NCI-H2081 treated with DMSO at 0.1 percent for 48 hours (cell line): ENCODE measurements around the gene CFDP1.

Source experiments
- DNase-seq: peaks from one replicate; lab custom pipeline; 2025; lab: John Stamatoyannopoulos, UW

CFDP1 gene

DNA sequence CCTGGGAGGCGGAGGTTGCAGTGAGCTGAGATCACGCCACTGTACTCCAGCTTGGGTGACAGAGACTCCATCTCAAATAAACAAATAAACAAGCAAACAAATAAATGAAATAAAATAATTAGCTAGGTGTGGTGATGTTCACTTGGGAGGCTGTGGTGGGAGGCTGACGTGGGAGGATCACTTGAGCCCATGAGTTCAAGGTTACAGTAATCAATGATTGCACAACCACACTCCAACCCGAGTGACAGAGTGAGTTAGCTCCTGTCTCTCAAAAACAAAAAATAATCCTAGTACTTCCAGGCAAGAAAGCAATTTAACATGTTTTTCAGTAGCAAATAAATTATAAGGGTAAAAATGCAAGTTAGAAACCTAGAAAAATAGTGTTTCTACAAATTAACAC, 26.4 kb downstream of the CFDP1 start:
- no peak for DNase-seq

DNA sequence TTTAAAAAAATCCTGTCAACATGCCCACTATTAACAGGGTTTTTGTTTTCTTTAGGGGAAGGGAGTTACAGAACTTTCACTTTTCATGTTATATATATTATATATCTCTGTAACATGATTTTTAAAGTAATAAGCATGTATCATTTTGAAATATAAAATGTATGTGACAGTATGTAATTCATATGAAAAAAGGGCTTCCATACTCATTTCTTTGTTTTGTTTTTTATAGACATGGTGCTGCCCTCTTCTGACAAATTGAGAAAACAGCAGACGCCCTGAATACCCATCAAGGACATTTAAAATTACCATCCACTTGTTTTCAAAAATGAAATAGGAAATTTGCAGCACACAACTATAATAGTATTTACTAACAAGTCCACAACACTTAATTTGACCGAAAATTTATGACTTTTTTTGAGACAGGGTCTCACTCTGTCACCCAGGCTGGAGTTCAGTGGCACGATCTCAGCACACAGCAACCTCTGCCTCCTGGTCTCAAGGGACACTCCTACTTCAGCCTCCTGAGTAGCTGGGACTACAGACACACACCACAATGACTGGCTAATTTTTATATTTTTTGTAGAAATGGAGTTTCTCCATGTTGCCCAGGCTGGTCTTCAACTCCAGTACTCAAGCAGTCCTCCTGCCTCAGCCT, 30.4 kb downstream of the CFDP1 start:
- no peak for DNase-seq

DNA sequence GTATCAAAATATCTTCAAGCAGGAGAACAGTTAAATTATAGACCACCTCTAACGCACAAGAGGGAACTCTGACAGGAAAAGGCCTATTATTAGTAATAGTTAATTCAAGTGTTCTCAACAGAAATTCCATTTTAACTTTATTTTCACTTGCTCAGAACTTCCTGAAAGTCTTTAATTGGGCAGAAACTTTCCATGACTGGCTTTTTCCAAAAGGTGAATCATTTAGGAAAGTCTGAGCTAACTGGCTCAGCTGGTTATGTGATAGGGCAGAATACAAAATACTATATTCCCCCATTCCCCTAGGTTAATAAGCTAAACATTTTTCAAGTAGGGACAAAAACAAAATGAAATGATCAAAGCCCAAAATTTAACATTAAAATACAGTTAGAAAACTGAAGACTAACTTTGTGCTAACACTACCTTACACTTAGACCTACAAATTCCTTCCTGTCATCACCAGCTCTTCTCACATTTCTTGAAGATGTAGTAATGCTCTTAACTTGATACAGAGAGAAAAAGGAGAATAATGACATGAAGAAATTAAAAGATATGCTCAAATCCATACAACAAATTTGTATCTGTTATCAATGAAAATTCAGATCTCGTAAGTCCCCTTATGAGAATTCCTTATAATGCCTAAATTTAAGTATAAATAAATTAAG, 31.0 kb downstream of the CFDP1 start:
- DNase-seq, result no peak

DNA sequence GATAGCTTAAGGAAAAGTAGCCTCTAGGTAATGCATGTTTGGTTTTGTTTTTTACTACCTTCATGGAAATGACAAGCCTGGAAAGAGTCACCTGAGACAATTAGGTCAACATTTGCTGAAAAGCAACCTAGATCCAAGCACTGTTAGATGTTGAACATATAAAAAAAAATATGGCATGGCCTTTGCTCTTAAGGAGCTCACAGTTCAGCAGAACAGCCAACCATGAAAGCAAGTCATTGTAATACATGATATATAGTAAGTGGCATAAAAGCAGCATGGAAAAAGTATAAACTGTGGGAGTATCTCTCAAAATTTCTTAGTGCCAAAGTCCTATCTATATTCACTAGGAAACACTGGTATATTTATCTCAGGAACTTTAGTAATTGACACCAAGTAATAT, 31.6 kb downstream of the CFDP1 start:
- no peak for DNase-seq

DNA sequence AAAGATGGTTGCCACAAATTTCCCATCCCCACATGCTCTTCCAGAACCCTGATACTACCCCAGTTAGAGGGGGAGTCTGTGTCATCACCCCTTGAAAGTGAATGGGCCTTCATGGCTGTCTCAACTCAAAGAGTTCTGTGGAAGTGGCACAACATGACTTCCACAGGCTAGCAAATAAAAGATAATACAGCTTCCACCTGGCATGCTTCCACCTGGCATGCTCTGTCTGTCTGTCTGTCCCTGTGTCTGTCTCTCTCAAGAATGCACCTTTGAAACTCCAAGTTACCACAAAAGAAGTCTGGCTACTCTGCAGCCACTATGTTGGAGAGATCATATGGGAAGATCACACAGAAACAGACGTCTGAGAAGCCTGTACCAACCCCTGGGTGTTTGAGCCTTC, 35.0 kb downstream of the CFDP1 start:
- no peak for DNase-seq

DNA sequence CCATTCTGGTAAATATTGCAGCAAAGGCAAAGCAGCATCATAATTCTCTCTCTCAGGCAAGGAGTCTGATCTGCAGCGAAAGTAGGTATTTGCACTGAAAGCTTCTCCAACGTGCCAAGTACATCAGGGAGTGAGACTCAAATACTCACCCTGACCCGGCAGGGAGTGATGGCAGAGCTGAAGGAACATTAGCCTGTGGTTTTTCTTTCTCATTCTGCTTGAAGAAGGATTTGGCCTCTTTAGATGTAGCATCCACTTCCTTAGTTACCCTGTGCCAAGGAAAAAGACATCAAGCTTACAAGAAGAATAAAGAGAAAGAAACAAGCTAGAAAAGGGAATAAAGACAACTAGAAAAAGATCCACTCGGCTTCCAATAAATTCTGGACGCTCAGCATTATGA, 38.4 kb downstream of the CFDP1 start:
- no peak for DNase-seq

DNA sequence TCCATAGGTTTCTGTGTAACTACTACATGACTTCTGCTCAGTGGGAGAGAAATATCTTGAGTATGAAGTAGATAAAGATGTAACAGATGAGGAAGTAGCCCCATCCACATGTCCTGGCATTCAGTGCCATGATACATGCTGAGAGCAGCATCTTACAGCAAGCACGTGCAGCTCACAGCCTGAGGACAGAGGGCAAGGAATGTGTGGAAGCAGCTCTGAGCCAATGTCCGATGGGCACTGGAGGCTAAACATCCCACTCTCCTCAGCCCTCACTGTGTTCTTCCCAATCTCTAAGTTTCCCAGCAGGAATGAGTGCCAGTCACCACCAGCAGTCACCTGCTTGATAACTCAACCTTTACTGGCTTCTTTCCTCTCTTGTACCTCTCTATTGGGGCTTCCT, 40.4 kb downstream of the CFDP1 start:
- no peak for DNase-seq

DNA sequence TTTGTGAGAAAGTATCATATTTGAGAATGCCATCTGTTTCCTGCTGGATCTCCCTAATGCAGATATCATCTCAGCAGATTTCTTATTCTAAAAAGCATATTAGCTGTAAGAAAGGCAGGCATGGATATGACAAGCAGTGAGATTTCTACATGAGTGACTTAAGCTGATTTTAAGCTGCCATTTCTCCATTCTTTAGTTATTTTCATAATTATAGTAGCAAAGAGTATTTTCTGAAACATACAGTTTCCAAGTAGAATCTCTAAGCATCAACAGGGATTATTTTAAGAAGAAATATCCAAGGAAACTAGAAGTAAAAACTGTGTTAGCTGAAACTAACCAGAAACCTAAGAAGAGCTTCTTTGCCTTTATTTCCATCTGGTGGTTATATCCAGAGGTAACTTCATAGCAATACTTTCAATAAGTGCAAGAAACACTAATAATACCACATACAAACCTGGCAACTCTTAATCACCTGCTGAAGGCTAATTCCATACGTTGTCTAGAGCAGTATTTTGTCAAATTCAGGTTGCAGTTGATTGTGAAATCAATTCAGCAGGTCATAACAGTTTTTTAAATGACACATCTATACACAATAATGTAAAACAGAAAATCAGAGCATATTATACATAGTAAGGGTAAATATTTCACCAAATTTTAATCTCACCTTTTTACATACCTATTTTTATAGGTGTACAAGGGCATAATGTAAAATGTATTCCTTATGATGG, 42.2 kb downstream of the CFDP1 start:
- no peak for DNase-seq

DNA sequence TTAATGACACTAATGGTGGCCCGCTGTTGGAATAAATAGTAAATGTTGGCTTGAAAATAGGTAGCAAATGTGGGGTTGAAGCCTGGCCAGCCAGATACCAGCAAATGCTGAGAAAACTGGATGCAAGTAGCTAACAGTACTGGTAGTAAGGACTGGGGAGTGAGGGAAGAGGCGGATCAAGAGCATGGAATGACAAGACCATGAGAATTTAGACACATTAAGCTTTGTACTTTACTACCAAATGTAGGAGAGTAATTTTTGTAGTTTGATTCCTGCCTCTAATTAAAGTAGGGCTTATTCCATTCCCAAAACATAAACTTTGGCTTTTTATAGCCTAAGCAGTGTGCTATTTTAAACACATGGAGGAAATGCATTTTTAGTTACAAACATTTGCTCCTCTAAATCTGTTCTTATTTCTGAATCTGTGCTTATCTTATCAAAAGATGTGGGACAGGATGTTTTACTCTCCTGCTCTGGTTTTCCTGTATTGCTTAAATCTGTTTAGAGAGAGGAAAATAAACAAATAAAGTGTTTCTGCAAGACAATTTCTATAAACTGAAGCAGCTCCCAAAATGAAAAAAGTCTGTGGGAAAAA, 44.1 kb downstream of the CFDP1 start:
- DNase-seq, result no peak

DNA sequence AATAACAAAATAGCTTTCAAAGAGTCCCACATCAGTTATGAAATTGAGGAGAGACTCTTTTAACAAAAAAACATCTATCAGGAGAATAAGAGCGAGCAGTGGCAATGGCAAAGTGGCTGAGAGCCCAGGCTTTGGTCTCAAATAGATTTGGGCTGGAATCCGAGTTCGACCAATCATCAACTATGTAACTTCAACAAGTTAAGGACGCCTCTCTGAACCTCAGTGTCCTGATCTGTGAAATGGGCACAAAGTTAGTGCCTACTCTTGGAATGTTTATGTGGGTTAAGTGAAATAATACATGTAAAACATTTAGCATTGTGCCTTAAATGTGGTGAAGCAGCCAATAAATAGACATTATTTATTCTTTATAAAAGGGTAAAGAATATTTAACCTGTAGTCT, 45.4 kb downstream of the CFDP1 start:
- no peak for DNase-seq

DNA sequence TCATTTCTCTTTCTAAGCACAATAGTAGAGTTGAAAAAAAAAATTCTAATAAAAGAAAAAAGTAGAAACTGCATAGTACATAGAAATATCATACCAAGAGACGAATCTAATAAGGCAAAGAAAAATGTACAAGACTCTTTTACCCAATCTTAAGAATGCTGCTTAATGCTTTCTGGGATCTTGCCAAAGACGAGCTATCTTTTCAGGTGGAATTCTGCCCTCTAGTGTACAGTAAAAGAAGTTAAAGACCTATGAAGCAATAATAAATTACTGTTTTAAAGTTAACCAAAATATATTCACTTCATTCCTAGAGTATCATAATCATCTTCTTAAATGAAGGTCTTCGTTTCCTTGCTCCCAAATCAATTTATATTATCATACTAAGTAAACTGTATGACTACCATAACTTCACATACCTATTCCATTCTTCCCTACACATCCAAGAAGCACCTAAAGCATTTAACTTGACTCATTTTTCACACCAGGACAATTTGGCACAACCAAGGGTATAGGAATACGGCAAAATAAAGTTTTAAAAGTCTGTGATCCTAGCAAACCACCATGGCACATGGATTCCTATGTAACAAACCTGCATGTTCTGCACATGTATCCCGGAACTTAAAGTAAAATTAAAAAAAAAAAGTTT, 47.7 kb downstream of the CFDP1 start:
- DNase-seq, result no peak

DNA sequence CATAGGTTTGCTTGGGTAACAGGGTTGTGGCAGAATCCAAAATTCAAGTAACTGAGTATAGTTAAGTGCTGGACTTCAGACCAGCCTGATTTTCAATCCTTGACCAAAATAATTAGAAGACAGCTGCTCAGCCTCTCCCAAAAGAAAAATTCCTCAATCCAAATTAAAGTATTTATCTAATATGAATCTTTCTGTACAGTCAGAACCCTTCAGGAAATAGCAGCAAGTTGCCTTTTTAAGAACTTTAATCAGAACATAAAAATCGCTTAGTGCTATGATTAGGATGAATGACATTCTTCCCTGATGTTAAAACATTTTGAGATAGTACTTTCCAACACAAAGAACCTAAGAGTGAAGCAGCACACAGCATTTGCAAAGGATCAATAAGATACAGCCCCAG, 50.2 kb downstream of the CFDP1 start:
- no peak for DNase-seq

DNA sequence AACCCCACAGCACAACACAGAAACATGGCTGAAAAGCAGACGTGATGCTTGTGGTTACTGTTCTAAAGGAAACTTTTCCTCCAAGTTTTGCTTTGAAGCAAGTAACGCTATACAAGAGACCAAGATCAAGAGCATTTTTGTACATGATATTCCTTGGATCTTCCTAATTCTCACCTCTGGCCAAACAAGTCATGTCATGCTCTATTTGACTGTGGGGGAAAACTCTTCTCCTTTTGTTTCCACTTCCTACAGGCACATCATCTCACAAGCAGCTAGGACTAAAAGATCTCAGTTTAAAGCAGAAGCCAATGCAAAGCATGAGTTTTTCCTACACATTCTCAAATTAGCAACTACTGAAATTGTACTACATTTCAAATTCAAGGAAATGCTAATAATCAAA, 50.7 kb downstream of the CFDP1 start:
- DNase-seq, result no peak

DNA sequence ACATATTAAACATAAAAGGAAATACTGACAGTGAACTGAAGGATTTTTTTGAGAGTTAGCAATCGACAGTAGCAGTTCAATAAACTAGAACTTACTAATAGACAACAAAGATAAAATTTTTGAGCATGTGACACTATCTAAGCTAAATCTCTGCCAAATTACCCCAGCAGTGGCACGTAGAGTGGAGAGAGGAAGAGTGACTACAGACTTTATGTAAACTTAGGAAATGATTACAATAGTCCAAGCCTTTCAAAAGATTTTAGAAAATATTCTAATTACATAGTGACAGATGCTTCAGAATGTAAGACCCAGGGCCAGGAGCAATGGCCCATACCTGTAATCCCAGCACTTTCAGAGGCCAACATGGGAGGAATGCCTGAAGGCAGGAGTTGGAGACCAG, 52.4 kb downstream of the CFDP1 start:
- no peak for DNase-seq

DNA sequence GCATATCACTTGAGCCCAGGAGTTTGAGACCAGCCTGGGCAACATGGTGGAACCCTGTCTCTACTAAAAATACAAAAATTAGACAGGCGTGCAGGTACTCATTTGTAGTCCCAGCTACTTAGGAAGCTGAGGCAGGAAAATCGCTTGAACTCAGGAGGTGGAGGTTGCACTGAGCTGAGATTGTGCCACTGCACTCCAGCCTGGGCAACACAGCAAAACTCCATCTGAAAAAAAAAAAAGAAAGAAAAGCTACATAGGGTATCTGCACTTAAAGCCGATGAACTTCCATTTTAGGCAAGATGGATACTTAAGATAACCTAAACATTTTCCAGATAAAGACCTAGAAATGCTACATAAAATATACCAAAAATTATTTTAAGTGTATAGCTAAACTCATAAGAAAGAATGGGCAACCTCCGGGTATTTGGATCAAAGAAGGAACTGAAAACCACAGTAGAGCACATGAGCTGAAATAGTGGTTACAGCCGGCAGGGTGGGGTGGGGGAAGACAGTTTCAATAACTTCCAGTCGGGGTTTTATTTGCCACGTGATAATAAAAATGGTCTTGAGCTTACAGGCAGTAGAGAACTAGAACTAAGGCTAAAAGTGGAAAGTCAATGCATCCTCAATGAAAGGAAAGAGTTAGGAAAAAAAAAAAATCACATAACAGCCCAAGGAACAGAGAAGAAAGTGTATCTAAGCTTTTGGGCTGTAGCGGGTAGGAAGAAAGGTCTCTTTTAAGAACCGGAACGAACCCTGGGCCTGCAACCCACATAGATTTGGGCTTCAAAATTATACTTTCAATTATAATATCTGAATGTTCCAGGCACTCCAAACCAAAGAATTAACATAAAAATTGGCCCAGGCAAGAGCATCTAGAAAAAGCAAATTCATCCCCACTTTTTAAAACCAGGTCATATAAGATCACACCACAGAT, 53.1 kb downstream of the CFDP1 start:
- no peak for DNase-seq

DNA sequence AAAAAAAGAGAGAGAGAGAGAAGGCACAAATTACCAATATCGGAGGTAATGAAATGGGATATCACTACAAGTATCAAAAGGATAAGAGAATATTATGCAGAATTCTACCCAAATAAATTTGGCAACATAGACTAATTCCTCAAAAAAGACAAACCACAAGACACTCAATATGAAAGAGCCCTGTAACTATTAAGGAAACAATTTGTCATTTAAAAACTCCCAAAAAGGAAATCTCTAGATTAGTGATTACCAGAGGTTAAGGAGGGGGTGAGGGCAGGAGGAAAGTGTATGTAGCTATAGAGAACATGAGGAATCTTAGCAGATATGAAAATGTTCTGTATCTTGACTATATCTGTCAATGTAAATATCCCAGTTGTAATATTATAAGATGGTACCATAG, 54.0 kb downstream of the CFDP1 start:
- DNase-seq, result no peak

DNA sequence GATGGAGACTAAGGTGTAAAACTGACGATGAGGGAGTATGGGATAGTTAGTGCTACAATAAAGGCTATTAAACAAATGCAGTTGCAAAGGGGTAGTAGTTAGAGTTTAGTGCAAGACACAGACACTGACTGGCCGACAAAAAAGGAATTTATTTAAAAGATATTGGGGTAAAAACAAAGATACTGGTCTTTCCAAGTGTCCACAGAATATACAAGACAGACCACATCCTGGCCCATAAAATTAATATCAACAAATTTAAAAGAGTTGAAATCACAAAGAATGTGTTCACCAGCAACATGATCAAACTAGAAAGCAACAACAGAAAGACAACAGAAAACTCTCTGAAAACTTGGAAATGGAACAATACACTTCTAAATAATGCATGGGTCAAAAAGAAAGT, 54.7 kb downstream of the CFDP1 start:
- no peak for DNase-seq

DNA sequence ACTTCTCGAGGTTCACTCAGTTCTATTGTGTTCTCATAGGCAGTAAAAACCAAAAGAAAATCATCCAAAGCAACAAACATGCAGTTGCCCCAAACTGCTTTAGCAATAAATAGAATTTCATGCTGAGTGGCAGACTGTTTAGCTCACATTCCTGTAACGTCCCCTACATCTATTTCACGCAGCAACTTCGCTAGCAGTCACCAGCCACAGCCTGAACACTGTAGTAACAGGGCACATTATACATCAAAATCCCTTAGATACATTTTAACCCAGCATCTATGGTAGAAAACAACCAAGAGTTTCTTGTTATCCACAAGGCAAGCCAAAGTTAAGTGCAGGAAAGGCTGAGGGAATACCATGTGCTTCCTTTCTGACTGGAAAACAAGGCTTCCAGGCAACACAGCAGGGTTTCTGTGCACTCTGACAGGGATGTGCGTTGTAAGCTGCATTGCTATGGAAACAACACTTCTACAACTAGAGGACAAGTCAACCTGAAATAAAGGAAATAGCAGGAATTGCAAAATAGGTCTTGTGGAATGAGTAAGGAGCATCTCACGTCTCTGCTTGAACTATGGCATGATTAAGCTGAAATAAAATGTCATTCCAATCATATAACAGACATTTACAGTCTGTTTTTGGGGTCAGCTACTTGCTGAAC, 55.4 kb downstream of the CFDP1 start:
- DNase-seq, result no peak

DNA sequence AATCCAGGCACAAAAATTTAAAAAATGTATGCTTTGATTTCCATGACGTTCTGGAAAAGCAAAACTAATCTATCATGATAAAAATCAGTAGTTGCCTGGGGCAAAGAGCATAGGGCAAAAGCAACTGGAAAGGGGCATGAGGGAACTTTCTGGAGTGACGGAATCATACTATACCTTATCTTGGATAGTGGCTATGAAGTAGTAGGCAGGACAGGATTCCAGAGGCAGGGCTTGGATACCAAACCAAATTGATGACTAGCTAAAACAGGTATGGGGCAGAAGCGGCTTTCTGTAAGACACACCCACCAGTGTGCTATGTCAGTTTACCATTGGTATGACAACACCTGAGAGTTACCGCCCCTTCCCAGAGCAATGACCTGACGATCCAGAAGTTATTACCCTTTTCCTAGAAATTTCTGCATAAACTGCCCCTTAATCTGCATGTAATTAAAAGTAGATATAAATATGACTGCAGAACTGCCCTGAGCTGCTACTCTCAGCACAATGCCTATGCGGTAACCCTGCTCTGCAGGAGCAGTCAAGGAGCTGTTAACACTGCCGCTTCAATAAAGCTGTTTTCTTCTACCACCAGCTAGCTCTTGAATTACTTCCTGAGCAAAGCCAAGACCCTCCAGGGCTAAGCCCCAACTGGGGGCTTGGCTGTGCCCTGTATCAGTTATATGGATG, 56.7 kb downstream of the CFDP1 start:
- DNase-seq, result no peak

DNA sequence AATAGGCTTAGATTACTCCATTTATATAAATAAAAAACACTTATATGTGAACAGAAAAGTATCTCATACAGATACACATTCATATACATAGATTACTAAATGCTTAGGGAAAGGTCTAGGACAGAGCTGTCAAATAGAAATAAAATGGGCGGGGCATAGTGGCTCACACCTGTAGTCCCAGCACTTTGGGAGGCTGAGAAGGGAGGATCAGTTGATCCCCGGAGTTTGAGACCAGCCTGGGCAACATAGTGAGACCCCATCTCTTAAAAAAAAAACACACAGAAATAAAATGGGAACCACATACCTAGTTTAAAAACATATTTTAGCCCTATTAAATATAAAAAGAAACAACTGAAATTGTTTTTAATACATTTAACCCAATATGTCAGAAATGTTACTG, 58.9 kb downstream of the CFDP1 start:
- no peak for DNase-seq
